ENCODE data around the gene GFPT1. TPM values are rescaled to one million over a fixed set of nuclear protein-coding genes. Genes with fewer than 3 reads are reported as not detected.

Gene GFPT1
- total and polyA plus RNA-seq, 9 of the 15 experiments (the other 6 are each of a cell fraction or from before 2014, with no cell fraction given), result 6.6 to 38.3 (median 15.9) TPM

DNA sequence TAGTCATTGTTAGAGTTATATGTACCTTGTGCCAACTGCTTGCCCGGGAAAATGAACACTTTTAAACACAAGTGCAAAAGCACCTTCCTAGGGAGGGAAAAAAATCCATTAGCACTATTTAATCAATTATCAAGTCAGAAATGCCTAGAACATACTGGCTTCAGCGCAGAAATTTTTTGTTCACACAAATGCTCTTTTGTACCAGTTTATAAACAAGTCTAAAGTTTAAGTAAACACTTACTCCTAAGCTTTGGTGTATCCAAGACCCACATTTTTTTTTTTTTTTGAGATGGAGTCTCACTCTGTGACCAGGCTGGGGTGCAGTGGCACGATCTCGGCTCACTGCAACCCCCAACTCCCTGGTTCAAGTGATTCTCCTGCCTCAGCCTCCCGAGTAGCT is 30.6 kb downstream of the GFPT1 start:
- Histone ChIP-seq H3K4me1 (replicated peaks in 1 of 2; ENCODE audit: control insufficient read depth in 2 of 2, insufficient read depth in 2 of 2, low read length in 2 of 2) (no peaks in the 10 kb centered on the region), H3K36me3 (ENCODE audit: control insufficient read depth, insufficient read depth, low read length) (peaks cover 77% of the 10 kb centered on the region), H3K4me3 (no peak overlapping the region), H3K79me2 (ENCODE audit: control insufficient read depth, insufficient read depth, low read length) (no peaks in the 10 kb centered on the region; the same call in 2 of the 3 replicates), H2AFZ (ENCODE audit: low read depth, low read length) (no peak overlapping the region), H4K20me1 (replicated peaks; ENCODE audit: control insufficient read depth, insufficient read depth, low read length) (no peaks in the 10 kb centered on the region), H3K27ac (ENCODE audit: extremely low read depth, low read depth, low read length) (no peak overlapping the region), H3K9me3 (replicated peaks; ENCODE audit: control insufficient read depth, insufficient read depth, low read depth, low read length) (no peaks in the 10 kb centered on the region), H3K9me1 (ENCODE audit: control insufficient read depth, insufficient read depth, low read length) (no peaks in the 10 kb centered on the region), H3K4me2 (ENCODE audit: insufficient read depth, low read length) (no peak overlapping the region), H3K27me3 (ENCODE audit: control insufficient read depth in 2 of 2, insufficient read depth in 2 of 2, low read length in 2 of 2) (no peaks in the 10 kb centered on the region), H3K9ac (ENCODE audit: insufficient read depth in 1 of 2, low read depth in 2 of 2, low read length in 2 of 2) (no peak overlapping the region)
- no peak for FAIRE-seq
- BruUV-seq (replicated peaks), result no TSS peak
- 90% methylated on average over 5 of the region's 5 CpGs for WGBS (ENCODE audit: insufficient coverage, low coverage, missing lambda C conversion rate)
- ATAC-seq, result no peak
- intact Hi-C loops (cut with micrococcal nuclease), result no loop called here
- ChIA-PET POLR2A (no interaction called here), CTCF (ENCODE audit: low intra/inter-chr PET ratio) (no interaction called here)
- no peak for DNase-seq (ENCODE audit: extremely low read depth in 1 of 4, low spot score in 3 of 4)
- in situ Hi-C loops (cut with MboI), result no loop called here
- TF ChIP-seq CUX1 (CRISPR knock-in tag; IDR thresholded peaks at IDR 0.05), result no peak
- no peak for TF ChIP-seq XRCC4 (IDR thresholded peaks at IDR 0.05; ENCODE audit: extremely low read depth, insufficient read depth, insufficient read length)
- no peak for TF ChIP-seq PTRF (tag; IDR thresholded peaks at IDR 0.05)
- TF ChIP-seq JUNB (CRISPR knock-in tag; conservative IDR thresholded peaks at IDR 0.05), result no peak
- TF ChIP-seq SLC30A9 (CRISPR knock-in tag; IDR thresholded peaks at IDR 0.05), result no peak
- TF ChIP-seq CGGBP1 (CRISPR knock-in tag; IDR thresholded peaks at IDR 0.05), result no peak
- TF ChIP-seq HNRNPK (IDR thresholded peaks at IDR 0.05; ENCODE audit: low read depth, low read length, poor library complexity, severe bottlenecking), result no peak
- TF ChIP-seq HNRNPH1 (optimal IDR thresholded peaks at IDR 0.05; ENCODE audit: low read depth, low read length), result no peak
- no peak for TF ChIP-seq VEZF1 (CRISPR knock-in tag; IDR thresholded peaks at IDR 0.05)
- TF ChIP-seq ZNF316 (IDR thresholded peaks at IDR 0.05), result no peak
- TF ChIP-seq POLR2AphosphoS2 (IDR thresholded peaks at IDR 0.05; ENCODE audit: low read length), result no peak
- TF ChIP-seq NELFE (IDR thresholded peaks at IDR 0.05; ENCODE audit: insufficient read depth, insufficient read length), result no peak
- no peak for TF ChIP-seq SIX5 (IDR thresholded peaks at IDR 0.05; ENCODE audit: borderline replicate concordance in 1 of 2, insufficient read depth in 1 of 2, low read depth in 1 of 2, low read length in 2 of 2)
- no peak for TF ChIP-seq NR1H2 (CRISPR knock-in tag; IDR thresholded peaks at IDR 0.05)
- no peak for TF ChIP-seq XRCC5 (IDR thresholded peaks at IDR 0.05; ENCODE audit: low read depth, low read length)
